SK-N-SH (cell line): ENCODE measurements around the gene OR51B6. TPM values are rescaled to one million over a fixed set of nuclear protein-coding genes. Genes with fewer than 3 reads are reported as not detected.

Experiments
- CTCF ChIA-PET: fragments of 300-600, 350-600 bp; formaldehyde crosslinking; extraction: SDS; loops from one replicate; lab custom pipeline; 2021; lab: Yijun Ruan, JAX
- POLR2A ChIA-PET: fragments of 350-600 bp; sonication (Branson Sonifier 250); formaldehyde crosslinking; extraction: SDS; loops from one replicate; lab custom pipeline; 2020; ENCODE audit warnings: antibody characterized with exemption, inconsistent platforms; lab: Yijun Ruan, JAX
- DNase-seq: peaks from one replicate; pipeline ENCODE4 v3.0.0; 2012
- H2AFZ ChIP-seq: fragments of 200-600 bp; sonication (generic); 2 replicates; pipeline ENCODE4 v1.8.1; 2016; ENCODE audit warnings: antibody characterized with exemption, mild to moderate bottlenecking, low read depth
- H3F3A ChIP-seq: fragments of 200-600 bp; sonication (generic); replicated peaks from 2 replicates; pipeline ENCODE3; 2016; ENCODE audit warnings: antibody characterized with exemption, mild to moderate bottlenecking; ENCODE audit not compliant: insufficient read depth
- H3K27ac ChIP-seq, 2 experiments: fragments of 200-500 bp in 1 of 2; fragments of 200-600 bp in 1 of 2; sonication (Bioruptor generic) in 1 of 2; sonication (generic), shearing (Covaris generic) in 1 of 2; 2 replicates each; pipeline versions ENCODE4 v1.5.1 to v1.6.1; 2014 to 2016; ENCODE audit warnings: low read depth in 2 of 2, inconsistent platforms in 1 of 2, low read length in 1 of 2, mild to moderate bottlenecking in 1 of 2, mixed read lengths in 1 of 2
- H3K27me3 ChIP-seq: fragments of 200-600 bp; sonication (generic), shearing (Covaris generic); 2 replicates; pipeline ENCODE4 v1.6.1; 2016; ENCODE audit warnings: mixed run types; ENCODE audit not compliant: insufficient read depth
- H3K36me3 ChIP-seq, 2 experiments: fragments of 200-500 bp in 1 of 2; fragments of 200-600 bp in 1 of 2; sonication (Bioruptor generic) in 1 of 2; sonication (generic) in 1 of 2; replicated peaks in 1 of 2; 2 replicates each; pipeline versions ENCODE3 to v1.5.1; 2014 to 2016; ENCODE audit warnings: low read length in 1 of 2, mild to moderate bottlenecking in 1 of 2; ENCODE audit not compliant: insufficient read depth in 2 of 2, control insufficient read depth in 1 of 2
- H3K4me1 ChIP-seq, 2 experiments: fragments of 200-500 bp in 1 of 2; fragments of 200-600 bp in 1 of 2; sonication (Bioruptor generic) in 1 of 2; sonication (generic), shearing (Covaris generic) in 1 of 2; 2 replicates each; pipeline versions ENCODE4 v1.5.1 to v1.6.1; 2014 to 2016; ENCODE audit warnings: low read depth in 1 of 2, low read length in 1 of 2, mixed run types in 1 of 2; ENCODE audit not compliant: insufficient read depth in 2 of 2, control insufficient read depth in 1 of 2
- H3K4me2 ChIP-seq: fragments of 200-600 bp; sonication (generic), shearing (Covaris generic); 2 replicates; pipeline ENCODE4 v1.6.1; 2017; ENCODE audit warnings: mixed run types
- H3K4me3 ChIP-seq, 2 experiments: fragments of 200-500 bp in 1 of 2; fragments of 200-600 bp in 1 of 2; sonication (Bioruptor generic) in 1 of 2; sonication (generic), shearing (Covaris generic) in 1 of 2; 2 replicates each; pipeline versions ENCODE4 v1.5.1 to v1.8.1; 2014 to 2016; ENCODE audit warnings: low read depth in 2 of 2, inconsistent platforms in 1 of 2, low read length in 1 of 2, mild to moderate bottlenecking in 1 of 2, mixed read lengths in 1 of 2, moderate library complexity in 1 of 2
- H3K79me2 ChIP-seq: fragments of 200-600 bp; sonication (generic); 2 replicates; pipeline ENCODE4 v1.8.1; 2017; ENCODE audit warnings: mild to moderate bottlenecking; ENCODE audit not compliant: insufficient read depth
- H3K9ac ChIP-seq: fragments of 200-600 bp; sonication (generic); 2 replicates; pipeline ENCODE4 v1.6.1; 2017; ENCODE audit warnings: mixed run types
- H3K9me2 ChIP-seq: fragments of 200-600 bp; sonication (generic); 2 replicates; pipeline ENCODE4 v1.6.1; 2017; ENCODE audit warnings: mixed run types
- H3K9me3 ChIP-seq: fragments of 200-600 bp; sonication (generic); 2 replicates; pipeline ENCODE4 v1.6.1; 2017; ENCODE audit warnings: mixed run types, mild to moderate bottlenecking, moderate library complexity
- H4K20me1 ChIP-seq: fragments of 200-600 bp; sonication (generic); 2 replicates; pipeline ENCODE4 v1.6.1; 2017; ENCODE audit warnings: mild to moderate bottlenecking, mixed run types; ENCODE audit not compliant: insufficient read depth
- CTCF ChIP-seq: fragments of 200-600 bp; sonication (generic); IDR thresholded peaks from 2 replicates; pipeline ENCODE4 v1.6.1; 2017; ENCODE audit warnings: antibody characterized with exemption, mild to moderate bottlenecking, moderate library complexity
- ELF1 ChIP-seq: IDR thresholded peaks from 2 replicates; pipeline ENCODE4 v1.4.0; 2012
- EP300 ChIP-seq, 2 experiments: IDR thresholded peaks; 2 replicates each; pipeline versions ENCODE4 v1.4.0 to v1.6.1; 2012; ENCODE audit warnings: borderline replicate concordance in 1 of 2, low read depth in 1 of 2, low read length in 1 of 2
- EZH2phosphoT487 ChIP-seq: fragments of 200-600 bp; sonication (generic); IDR thresholded peaks from 2 replicates; pipeline ENCODE4 v1.6.1; 2017; ENCODE audit warnings: low read depth, mixed run types, mild to moderate bottlenecking, antibody characterized with exemption, moderate library complexity, borderline replicate concordance
- FOXM1 ChIP-seq: IDR thresholded peaks from 2 replicates; pipeline ENCODE4 v1.4.0; 2012; ENCODE audit warnings: low read depth, mild to moderate bottlenecking
- MEF2A ChIP-seq: IDR thresholded peaks from 2 replicates; pipeline ENCODE4 v1.4.0; 2012; ENCODE audit warnings: low read depth, borderline replicate concordance
- NFIC ChIP-seq: IDR thresholded peaks from 2 replicates; pipeline ENCODE4 v1.4.0; 2012; ENCODE audit warnings: borderline replicate concordance
- NRF1 ChIP-seq: IDR thresholded peaks from 2 replicates; pipeline ENCODE4 v1.6.1; 2012; ENCODE audit warnings: low read depth, mild to moderate bottlenecking, low read length
- POLR2AphosphoS5 ChIP-seq: IDR thresholded peaks from 2 replicates; pipeline ENCODE4 v1.6.1; 2012; ENCODE audit warnings: low read depth, low read length
- REST ChIP-seq: IDR thresholded peaks from 2 replicates; pipeline ENCODE4 v1.6.1; 2012; ENCODE audit warnings: mild to moderate bottlenecking, low read depth, low read length, moderate library complexity
- RFX5 ChIP-seq: IDR thresholded peaks from 2 replicates; pipeline ENCODE4 v1.6.1; 2012; ENCODE audit warnings: mild to moderate bottlenecking, improper control_type of control experiment, low read length
- TCF12 ChIP-seq: IDR thresholded peaks from 2 replicates; pipeline ENCODE4 v1.4.0; 2012
- USF2 ChIP-seq: fragments of 150-350 bp; IDR thresholded peaks from 2 replicates; pipeline ENCODE4 v1.6.1; 2017; ENCODE audit warnings: antibody characterized with exemption, low read length, low read depth, borderline replicate concordance
- ZBTB33 ChIP-seq: IDR thresholded peaks from 2 replicates; pipeline ENCODE4 v1.4.0; 2012; ENCODE audit warnings: low read depth, borderline replicate concordance
- WGBS: methylation state at CpG from one replicate; pipeline ENCODE4 v1.1.6; 2017; ENCODE audit warnings: low lambda C conversion rate; 5-methylcytosine and 5-hydroxymethylcytosine counted together
- polyA plus RNA-seq, 3 experiments: library from polyadenylated mRNA; depleted of rRNA; stranded (reverse); fragments of >200 nt; gene quantifications; 2 replicates each; pipeline ENCODE4 v1.2.3, GENCODE V29; 2012

The OR51B6 gene
- polyA plus RNA-seq, 1 of the 3 experiments (the other 2 are of a cell fraction): not detected

- WGBS: 7% methylated on average over 2 of the region's 2 CpGs
- CTCF ChIA-PET: no interaction called here
- TF ChIP-seq RFX5 (no peak), MEF2A (no peak), REST (no peak), TCF12 (no peak), POLR2AphosphoS5 (no peak), EP300 (IDR thresholded peaks at IDR 0.05; ENCODE audit: borderline replicate concordance in 1 of 2, low read depth in 1 of 2, low read length in 1 of 2) (no peak), NRF1 (no peak)
Measured at GRCh38 chr11:5307256-5308019, 43.9 kb upstream of the OR51B6 start.

GRCh38 chr11:5310423-5310822, 40.9 kb upstream of the OR51B6 start:
- DNase-seq: no peak
- no peak overlapping the region for H3K4me2 ChIP-seq
- H3K9me2 ChIP-seq: no peaks in the 10 kb centered on the region
- no peaks in the 10 kb centered on the region for H3K79me2 ChIP-seq
- no peak overlapping the region for H2AFZ ChIP-seq
- H3K4me1 ChIP-seq: no peaks in the 10 kb centered on the region
- ChIA-PET POLR2A (no interaction called here), CTCF (no interaction called here)
- H4K20me1 ChIP-seq: no peaks in the 10 kb centered on the region
- no peak overlapping the region for H3K27ac ChIP-seq
- no peaks in the 10 kb centered on the region for H3F3A ChIP-seq
- no peaks in the 10 kb centered on the region; the same call in 1 of the 2 replicates for H3K27me3 ChIP-seq
- WGBS: 11% methylated on average over 1 of the region's 1 CpG
- no peaks in the 10 kb centered on the region for H3K9me3 ChIP-seq
- H3K36me3 ChIP-seq: no peaks in the 10 kb centered on the region
- no peak overlapping the region for H3K4me3 ChIP-seq
- no peak overlapping the region for H3K9ac ChIP-seq
- TF ChIP-seq NFIC (no peak), FOXM1 (no peak), USF2 (no peak), CTCF (no peak), EP300 (IDR thresholded peaks at IDR 0.05; ENCODE audit: borderline replicate concordance in 1 of 2, low read depth in 1 of 2, low read length in 1 of 2) (no peak), ZBTB33 (no peak), EZH2phosphoT487 (no peak), ELF1 (no peak), RFX5 (no peak)

More at GRCh38 chr11:5307256-5308019, 43.9 kb upstream of the OR51B6 start:
- no peaks in the 10 kb centered on the region for H3K4me1 ChIP-seq
- H4K20me1 ChIP-seq: no peaks in the 10 kb centered on the region
- H2AFZ ChIP-seq: no peak overlapping the region
- H3K9me2 ChIP-seq: no peaks in the 10 kb centered on the region
- no peak overlapping the region for H3K27ac ChIP-seq
- no peaks in the 10 kb centered on the region for H3K9me3 ChIP-seq
- H3K36me3 ChIP-seq: no peaks in the 10 kb centered on the region
- no peak overlapping the region for H3K4me2 ChIP-seq
- no peak for DNase-seq
- no peak overlapping the region for H3K4me3 ChIP-seq
- POLR2A ChIA-PET: no interaction called here
- H3K9ac ChIP-seq: no peak overlapping the region
- no peaks in the 10 kb centered on the region; the same call in 1 of the 2 replicates for H3K27me3 ChIP-seq
- no peaks in the 10 kb centered on the region for H3K79me2 ChIP-seq
- H3F3A ChIP-seq: no peaks in the 10 kb centered on the region
